ENCODE results near the gene LMAN1. TPM values are rescaled to one million over a fixed set of nuclear protein-coding genes. Genes with fewer than 3 reads are reported as not detected.

Gene LMAN1
- total and polyA plus RNA-seq, 2 experiments from 2014 or later, result 111 to 134 TPM

DNA sequence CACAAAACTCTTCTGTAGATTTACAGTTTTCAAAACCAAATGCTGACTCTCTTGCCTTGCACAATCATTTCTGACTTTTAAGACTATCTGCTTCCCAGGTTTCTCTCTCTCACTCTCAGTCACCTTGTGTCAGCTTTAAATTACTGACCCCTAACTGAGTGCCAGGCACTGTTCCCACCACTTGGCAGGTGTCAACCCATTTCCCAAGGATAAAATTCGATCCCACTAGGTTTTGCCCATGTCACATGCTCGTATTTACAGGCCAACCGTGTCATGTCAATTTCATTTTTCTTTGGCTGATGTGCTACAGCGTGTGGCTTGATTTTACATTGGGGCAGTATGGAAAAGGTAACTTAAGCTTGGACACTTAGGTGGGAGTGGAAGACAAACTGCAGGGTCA lies 26.1 kb upstream of the LMAN1 start:
- Histone ChIP-seq H3K9me2 (ENCODE audit: insufficient read depth) (no peaks in the 10 kb centered on the region), H3F3A (replicated peaks; ENCODE audit: low read depth) (no peaks in the 10 kb centered on the region), H3K27ac (ENCODE audit: low read depth) (no peak overlapping the region), H3K4me3 (no peak overlapping the region), H2AFZ (no peak overlapping the region), H3K27me3 (ENCODE audit: insufficient read depth) (peaks cover 6% of the 10 kb centered on the region; the same call in 1 of the 2 replicates), H3K36me3 (ENCODE audit: insufficient read depth) (no peaks in the 10 kb centered on the region), H3K79me2 (replicated peaks; ENCODE audit: insufficient read depth) (no peaks in the 10 kb centered on the region), H4K20me1 (replicated peaks; ENCODE audit: insufficient read depth) (no peaks in the 10 kb centered on the region), H3K4me2 (no peak overlapping the region), H3K4me1 (ENCODE audit: insufficient read depth) (peaks cover 37% of the 10 kb centered on the region)
- ATAC-seq, result no peak
- H3K4me1 Mint-ChIP-seq, result peaks cover 42% of the 10 kb centered on the region
- no peaks in the 10 kb centered on the region for H3K9me3 Mint-ChIP-seq
- H3K27me3 Mint-ChIP-seq (ENCODE audit: insufficient read depth, low read depth, poor library complexity), result no peaks in the 10 kb centered on the region
- no peak for TF ChIP-seq ZNF114 (CRISPR knock-in tag; IDR thresholded peaks at IDR 0.05)
- TF ChIP-seq EZH2phosphoT487 (IDR thresholded peaks at IDR 0.05; ENCODE audit: unreplicated experiment), result no peak
- no peak for TF ChIP-seq EZH2 (IDR thresholded peaks at IDR 0.05; ENCODE audit: low read depth, unreplicated experiment)
- TF ChIP-seq, protein P1, sequence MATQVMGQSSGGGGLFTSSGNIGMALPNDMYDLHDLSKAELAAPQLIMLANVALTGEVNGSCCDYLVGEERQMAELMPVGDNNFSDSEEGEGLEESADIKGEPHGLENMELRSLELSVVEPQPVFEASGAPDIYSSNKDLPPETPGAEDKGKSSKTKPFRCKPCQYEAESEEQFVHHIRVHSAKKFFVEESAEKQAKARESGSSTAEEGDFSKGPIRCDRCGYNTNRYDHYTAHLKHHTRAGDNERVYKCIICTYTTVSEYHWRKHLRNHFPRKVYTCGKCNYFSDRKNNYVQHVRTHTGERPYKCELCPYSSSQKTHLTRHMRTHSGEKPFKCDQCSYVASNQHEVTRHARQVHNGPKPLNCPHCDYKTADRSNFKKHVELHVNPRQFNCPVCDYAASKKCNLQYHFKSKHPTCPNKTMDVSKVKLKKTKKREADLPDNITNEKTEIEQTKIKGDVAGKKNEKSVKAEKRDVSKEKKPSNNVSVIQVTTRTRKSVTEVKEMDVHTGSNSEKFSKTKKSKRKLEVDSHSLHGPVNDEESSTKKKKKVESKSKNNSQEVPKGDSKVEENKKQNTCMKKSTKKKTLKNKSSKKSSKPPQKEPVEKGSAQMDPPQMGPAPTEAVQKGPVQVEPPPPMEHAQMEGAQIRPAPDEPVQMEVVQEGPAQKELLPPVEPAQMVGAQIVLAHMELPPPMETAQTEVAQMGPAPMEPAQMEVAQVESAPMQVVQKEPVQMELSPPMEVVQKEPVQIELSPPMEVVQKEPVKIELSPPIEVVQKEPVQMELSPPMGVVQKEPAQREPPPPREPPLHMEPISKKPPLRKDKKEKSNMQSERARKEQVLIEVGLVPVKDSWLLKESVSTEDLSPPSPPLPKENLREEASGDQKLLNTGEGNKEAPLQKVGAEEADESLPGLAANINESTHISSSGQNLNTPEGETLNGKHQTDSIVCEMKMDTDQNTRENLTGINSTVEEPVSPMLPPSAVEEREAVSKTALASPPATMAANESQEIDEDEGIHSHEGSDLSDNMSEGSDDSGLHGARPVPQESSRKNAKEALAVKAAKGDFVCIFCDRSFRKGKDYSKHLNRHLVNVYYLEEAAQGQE (IDR thresholded peaks at IDR 0.05; ENCODE audit: unreplicated experiment), result no peak
- TF ChIP-seq, protein P2, sequence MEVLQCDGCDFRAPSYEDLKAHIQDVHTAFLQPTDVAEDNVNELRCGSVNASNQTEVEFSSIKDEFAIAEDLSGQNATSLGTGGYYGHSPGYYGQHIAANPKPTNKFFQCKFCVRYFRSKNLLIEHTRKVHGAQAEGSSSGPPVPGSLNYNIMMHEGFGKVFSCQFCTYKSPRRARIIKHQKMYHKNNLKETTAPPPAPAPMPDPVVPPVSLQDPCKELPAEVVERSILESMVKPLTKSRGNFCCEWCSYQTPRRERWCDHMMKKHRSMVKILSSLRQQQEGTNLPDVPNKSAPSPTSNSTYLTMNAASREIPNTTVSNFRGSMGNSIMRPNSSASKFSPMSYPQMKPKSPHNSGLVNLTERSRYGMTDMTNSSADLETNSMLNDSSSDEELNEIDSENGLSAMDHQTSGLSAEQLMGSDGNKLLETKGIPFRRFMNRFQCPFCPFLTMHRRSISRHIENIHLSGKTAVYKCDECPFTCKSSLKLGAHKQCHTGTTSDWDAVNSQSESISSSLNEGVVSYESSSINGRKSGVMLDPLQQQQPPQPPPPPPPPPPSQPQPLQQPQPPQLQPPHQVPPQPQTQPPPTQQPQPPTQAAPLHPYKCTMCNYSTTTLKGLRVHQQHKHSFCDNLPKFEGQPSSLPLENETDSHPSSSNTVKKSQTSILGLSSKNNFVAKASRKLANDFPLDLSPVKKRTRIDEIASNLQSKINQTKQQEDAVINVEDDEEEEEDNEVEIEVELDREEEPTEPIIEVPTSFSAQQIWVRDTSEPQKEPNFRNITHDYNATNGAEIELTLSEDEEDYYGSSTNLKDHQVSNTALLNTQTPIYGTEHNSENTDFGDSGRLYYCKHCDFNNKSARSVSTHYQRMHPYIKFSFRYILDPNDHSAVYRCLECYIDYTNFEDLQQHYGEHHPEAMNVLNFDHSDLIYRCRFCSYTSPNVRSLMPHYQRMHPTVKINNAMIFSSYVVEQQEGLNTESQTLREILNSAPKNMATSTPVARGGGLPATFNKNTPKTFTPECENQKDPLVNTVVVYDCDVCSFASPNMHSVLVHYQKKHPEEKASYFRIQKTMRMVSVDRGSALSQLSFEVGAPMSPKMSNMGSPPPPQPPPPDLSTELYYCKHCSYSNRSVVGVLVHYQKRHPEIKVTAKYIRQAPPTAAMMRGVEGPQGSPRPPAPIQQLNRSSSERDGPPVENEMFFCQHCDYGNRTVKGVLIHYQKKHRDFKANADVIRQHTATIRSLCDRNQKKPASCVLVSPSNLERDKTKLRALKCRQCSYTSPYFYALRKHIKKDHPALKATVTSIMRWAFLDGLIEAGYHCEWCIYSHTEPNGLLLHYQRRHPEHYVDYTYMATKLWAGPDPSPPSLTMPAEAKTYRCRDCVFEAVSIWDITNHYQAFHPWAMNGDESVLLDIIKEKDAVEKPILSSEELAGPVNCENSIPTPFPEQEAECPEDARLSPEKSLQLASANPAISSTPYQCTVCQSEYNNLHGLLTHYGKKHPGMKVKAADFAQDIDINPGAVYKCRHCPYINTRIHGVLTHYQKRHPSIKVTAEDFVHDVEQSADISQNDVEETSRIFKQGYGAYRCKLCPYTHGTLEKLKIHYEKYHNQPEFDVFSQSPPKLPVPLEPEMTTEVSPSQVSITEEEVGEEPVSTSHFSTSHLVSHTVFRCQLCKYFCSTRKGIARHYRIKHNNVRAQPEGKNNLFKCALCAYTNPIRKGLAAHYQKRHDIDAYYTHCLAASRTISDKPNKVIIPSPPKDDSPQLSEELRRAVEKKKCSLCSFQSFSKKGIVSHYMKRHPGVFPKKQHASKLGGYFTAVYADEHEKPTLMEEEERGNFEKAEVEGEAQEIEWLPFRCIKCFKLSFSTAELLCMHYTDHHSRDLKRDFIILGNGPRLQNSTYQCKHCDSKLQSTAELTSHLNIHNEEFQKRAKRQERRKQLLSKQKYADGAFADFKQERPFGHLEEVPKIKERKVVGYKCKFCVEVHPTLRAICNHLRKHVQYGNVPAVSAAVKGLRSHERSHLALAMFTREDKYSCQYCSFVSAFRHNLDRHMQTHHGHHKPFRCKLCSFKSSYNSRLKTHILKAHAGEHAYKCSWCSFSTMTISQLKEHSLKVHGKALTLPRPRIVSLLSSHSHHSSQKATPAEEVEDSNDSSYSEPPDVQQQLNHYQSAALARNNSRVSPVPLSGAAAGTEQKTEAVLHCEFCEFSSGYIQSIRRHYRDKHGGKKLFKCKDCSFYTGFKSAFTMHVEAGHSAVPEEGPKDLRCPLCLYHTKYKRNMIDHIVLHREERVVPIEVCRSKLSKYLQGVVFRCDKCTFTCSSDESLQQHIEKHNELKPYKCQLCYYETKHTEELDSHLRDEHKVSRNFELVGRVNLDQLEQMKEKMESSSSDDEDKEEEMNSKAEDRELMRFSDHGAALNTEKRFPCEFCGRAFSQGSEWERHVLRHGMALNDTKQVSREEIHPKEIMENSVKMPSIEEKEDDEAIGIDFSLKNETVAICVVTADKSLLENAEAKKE (CRISPR knock-in tag; IDR thresholded peaks at IDR 0.05), result no peak
- TF ChIP-seq STAT1 (IDR thresholded peaks at IDR 0.05; ENCODE audit: unreplicated experiment), result no peak
- TF ChIP-seq JUNB (IDR thresholded peaks at IDR 0.05; ENCODE audit: unreplicated experiment), result no peak
- TF ChIP-seq ZNF331 (CRISPR knock-in tag; IDR thresholded peaks at IDR 0.05; ENCODE audit: low read depth), result no peak
- no peak for TF ChIP-seq CREB1 (CRISPR knock-in tag; IDR thresholded peaks at IDR 0.05; ENCODE audit: low read depth)
- TF ChIP-seq, protein P3, sequence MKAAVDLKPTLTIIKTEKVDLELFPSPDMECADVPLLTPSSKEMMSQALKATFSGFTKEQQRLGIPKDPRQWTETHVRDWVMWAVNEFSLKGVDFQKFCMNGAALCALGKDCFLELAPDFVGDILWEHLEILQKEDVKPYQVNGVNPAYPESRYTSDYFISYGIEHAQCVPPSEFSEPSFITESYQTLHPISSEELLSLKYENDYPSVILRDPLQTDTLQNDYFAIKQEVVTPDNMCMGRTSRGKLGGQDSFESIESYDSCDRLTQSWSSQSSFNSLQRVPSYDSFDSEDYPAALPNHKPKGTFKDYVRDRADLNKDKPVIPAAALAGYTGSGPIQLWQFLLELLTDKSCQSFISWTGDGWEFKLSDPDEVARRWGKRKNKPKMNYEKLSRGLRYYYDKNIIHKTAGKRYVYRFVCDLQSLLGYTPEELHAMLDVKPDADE (IDR thresholded peaks at IDR 0.05), result no peak
- TF ChIP-seq, protein P4, sequence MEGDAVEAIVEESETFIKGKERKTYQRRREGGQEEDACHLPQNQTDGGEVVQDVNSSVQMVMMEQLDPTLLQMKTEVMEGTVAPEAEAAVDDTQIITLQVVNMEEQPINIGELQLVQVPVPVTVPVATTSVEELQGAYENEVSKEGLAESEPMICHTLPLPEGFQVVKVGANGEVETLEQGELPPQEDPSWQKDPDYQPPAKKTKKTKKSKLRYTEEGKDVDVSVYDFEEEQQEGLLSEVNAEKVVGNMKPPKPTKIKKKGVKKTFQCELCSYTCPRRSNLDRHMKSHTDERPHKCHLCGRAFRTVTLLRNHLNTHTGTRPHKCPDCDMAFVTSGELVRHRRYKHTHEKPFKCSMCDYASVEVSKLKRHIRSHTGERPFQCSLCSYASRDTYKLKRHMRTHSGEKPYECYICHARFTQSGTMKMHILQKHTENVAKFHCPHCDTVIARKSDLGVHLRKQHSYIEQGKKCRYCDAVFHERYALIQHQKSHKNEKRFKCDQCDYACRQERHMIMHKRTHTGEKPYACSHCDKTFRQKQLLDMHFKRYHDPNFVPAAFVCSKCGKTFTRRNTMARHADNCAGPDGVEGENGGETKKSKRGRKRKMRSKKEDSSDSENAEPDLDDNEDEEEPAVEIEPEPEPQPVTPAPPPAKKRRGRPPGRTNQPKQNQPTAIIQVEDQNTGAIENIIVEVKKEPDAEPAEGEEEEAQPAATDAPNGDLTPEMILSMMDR (conservative IDR thresholded peaks at IDR 0.05; ENCODE audit: low read depth in 2 of 2), result no peak
- no peak for TF ChIP-seq POLR2AphosphoS5 (IDR thresholded peaks at IDR 0.05; ENCODE audit: low read depth)
- TF ChIP-seq NANOG (IDR thresholded peaks at IDR 0.05; ENCODE audit: borderline replicate concordance), result no peak
- H3K4me3 Mint-ChIP-seq, result no peak overlapping the region
- no peak overlapping the region for H3K27ac Mint-ChIP-seq
- no peaks in the 10 kb centered on the region for H3K36me3 Mint-ChIP-seq (ENCODE audit: low read depth)
- no peak for DNase-seq (ENCODE audit: low spot score)
